Hepatocyte (in vitro differentiated cells): ENCODE results near the gene RHCG. TPM values are rescaled to one million over a fixed set of nuclear protein-coding genes. Genes with fewer than 3 reads are reported as not detected.

ENCODE experiments used
- DNase-seq: peaks from one replicate; pipeline ENCODE4 v3.0.0-alpha.2; 2016; ENCODE audit warnings: low spot score
- H2AFZ ChIP-seq: fragments of 200-600 bp; sonication (generic); 2 replicates; pipeline ENCODE4 v1.6.0; 2016; ENCODE audit warnings: antibody characterized with exemption, mild to moderate bottlenecking
- H3K27ac ChIP-seq: fragments of 200-600 bp; sonication (generic); 2 replicates; pipeline ENCODE4 v1.5.1; 2016; ENCODE audit warnings: mild to moderate bottlenecking
- H3K27me3 ChIP-seq: fragments of 200-600 bp; sonication (generic); 2 replicates; pipeline ENCODE4 v1.6.1; 2016
- H3K36me3 ChIP-seq: fragments of 200-600 bp; sonication (generic); replicated peaks from 2 replicates; pipeline ENCODE4 v1.5.1; 2016; ENCODE audit warnings: low read depth; ENCODE audit not compliant: insufficient read depth
- H3K4me1 ChIP-seq: fragments of 200-600 bp; sonication (generic); 2 replicates; pipeline ENCODE4 v1.5.1; 2016; ENCODE audit warnings: mild to moderate bottlenecking, moderate library complexity; ENCODE audit not compliant: insufficient read depth
- H3K4me2 ChIP-seq: fragments of 200-600 bp; sonication (generic); 2 replicates; pipeline ENCODE4 v1.6.0; 2016
- H3K4me3 ChIP-seq: fragments of 200-600 bp; sonication (generic); 2 replicates; pipeline ENCODE4 v1.5.1; 2016; ENCODE audit warnings: mild to moderate bottlenecking
- H3K79me2 ChIP-seq: fragments of 200-600 bp; sonication (generic); 2 replicates; pipeline ENCODE4 v1.6.0; 2017; ENCODE audit warnings: mild to moderate bottlenecking
- H3K9me2 ChIP-seq: fragments of 200-600 bp; sonication (generic); replicated peaks from 2 replicates; pipeline ENCODE4 v1.6.0; 2017; ENCODE audit warnings: mild to moderate bottlenecking; ENCODE audit not compliant: insufficient read depth
- H3K9me3 ChIP-seq: fragments of 200-600 bp; sonication (generic); 2 replicates; pipeline ENCODE4 v1.5.1; 2016; ENCODE audit warnings: low read depth, mild to moderate bottlenecking
- H4K20me1 ChIP-seq: fragments of 200-600 bp; sonication (generic); 2 replicates; pipeline ENCODE4 v1.6.0; 2016; ENCODE audit warnings: mild to moderate bottlenecking; ENCODE audit not compliant: insufficient read depth, poor library complexity, severe bottlenecking
- EZH2 ChIP-seq: fragments of 200-600 bp; sonication (generic); IDR thresholded peaks from 2 replicates; pipeline ENCODE4 v1.6.1; 2016; ENCODE audit warnings: antibody characterized with exemption, mild to moderate bottlenecking, borderline replicate concordance
- EZH2phosphoT487 ChIP-seq: fragments of 200-600 bp; sonication (generic); IDR thresholded peaks from one replicate; pipeline ENCODE4 v1.6.1; 2018; ENCODE audit warnings: antibody characterized with exemption, mild to moderate bottlenecking, low read depth, moderate library complexity; ENCODE audit not compliant: unreplicated experiment, severe bottlenecking
- WGBS: methylation state at CpG from one replicate; pipeline ENCODE4 v1.1.6; 2016; ENCODE audit warnings: low lambda C conversion rate; ENCODE audit errors: missing lambda C conversion rate; 5-methylcytosine and 5-hydroxymethylcytosine counted together
- polyA plus RNA-seq: library from polyadenylated mRNA; unstranded; fragments of >200 nt; fragmentation: Nextera tagmentation; extraction: Ambion mirVana; gene quantifications from 2 replicates; pipeline ENCODE4 v1.2.1, GENCODE V29; 2016
- total RNA-seq: library from RNA; depleted of rRNA; stranded (reverse); fragments of >200 nt; gene quantifications from 2 replicates; pipeline ENCODE4 v1.2.3, GENCODE V29; 2014
- TF ChIP-seq, protein P1 (sequence below): fragments of 200-600 bp; sonication (generic); IDR thresholded peaks from 2 replicates; pipeline ENCODE4 v1.5.1; 2016; ENCODE audit warnings: antibody characterized with exemption, mild to moderate bottlenecking; ENCODE audit not compliant: poor library complexity

The RHCG gene
- total and polyA plus RNA-seq, 2 experiments from 2014 or later, result 1.1 to 1.7 TPM

DNA sequence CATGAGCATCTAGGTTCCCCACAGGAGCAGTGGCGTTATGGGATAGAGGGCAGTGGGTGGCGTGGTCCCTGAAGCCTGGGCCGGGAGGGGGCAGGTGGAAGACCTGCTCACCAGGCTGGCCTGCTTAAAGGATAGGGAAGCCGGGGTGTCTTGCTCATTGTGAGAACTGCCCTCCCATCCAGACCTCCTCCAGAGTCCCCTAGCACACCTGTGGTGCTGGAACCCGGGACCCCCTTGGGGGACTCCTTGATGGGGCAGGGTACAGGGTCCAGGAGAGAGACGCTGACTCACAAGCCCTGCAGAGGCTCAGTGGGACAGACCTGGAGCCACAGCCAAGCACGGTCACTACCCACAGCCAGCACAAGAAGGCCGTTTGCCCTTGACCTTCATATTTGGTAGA is 2.8 kb upstream of the RHCG start:
- H3K9me2 ChIP-seq, result no peaks in the 10 kb centered on the region
- no peaks in the 10 kb centered on the region for H3K79me2 ChIP-seq
- no peak overlapping the region for H2AFZ ChIP-seq
- no peak overlapping the region for H3K27ac ChIP-seq
- H4K20me1 ChIP-seq, result no peaks in the 10 kb centered on the region
- DNase-seq, result no peak
- no peaks in the 10 kb centered on the region for H3K36me3 ChIP-seq
- no peak overlapping the region for H3K4me2 ChIP-seq
- no peaks in the 10 kb centered on the region for H3K9me3 ChIP-seq
- peaks cover 7% of the 10 kb centered on the region for H3K4me1 ChIP-seq
- WGBS, result 83% methylated on average over 8 of the region's 8 CpGs
- peaks cover 26% of the 10 kb centered on the region for H3K27me3 ChIP-seq
- no peak overlapping the region for H3K4me3 ChIP-seq
- TF ChIP-seq, protein P1, sequence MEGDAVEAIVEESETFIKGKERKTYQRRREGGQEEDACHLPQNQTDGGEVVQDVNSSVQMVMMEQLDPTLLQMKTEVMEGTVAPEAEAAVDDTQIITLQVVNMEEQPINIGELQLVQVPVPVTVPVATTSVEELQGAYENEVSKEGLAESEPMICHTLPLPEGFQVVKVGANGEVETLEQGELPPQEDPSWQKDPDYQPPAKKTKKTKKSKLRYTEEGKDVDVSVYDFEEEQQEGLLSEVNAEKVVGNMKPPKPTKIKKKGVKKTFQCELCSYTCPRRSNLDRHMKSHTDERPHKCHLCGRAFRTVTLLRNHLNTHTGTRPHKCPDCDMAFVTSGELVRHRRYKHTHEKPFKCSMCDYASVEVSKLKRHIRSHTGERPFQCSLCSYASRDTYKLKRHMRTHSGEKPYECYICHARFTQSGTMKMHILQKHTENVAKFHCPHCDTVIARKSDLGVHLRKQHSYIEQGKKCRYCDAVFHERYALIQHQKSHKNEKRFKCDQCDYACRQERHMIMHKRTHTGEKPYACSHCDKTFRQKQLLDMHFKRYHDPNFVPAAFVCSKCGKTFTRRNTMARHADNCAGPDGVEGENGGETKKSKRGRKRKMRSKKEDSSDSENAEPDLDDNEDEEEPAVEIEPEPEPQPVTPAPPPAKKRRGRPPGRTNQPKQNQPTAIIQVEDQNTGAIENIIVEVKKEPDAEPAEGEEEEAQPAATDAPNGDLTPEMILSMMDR, result no peak
- no peak for TF ChIP-seq EZH2
- no peak for TF ChIP-seq EZH2phosphoT487

DNA sequence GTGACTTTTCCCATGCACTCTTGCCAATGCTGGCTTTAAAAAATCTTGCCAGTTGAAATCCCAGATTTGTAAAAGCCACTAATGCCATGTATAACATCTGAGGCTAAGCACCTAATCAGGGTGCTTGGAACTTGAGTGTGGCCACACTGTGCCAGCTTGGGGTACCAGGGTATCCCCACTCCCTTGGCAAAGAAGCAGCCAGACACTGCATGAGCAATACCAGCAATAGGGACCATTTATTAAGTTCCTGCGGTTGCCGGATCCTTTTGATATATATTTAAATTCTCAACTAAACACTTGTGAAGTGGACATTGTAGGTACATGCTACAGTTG is 2.2 kb upstream of the RHCG start:
- Histone ChIP-seq H3K79me2 (no peaks in the 10 kb centered on the region), H3K27ac (peak overlapping the region; percentile 32), H3K9me2 (no peaks in the 10 kb centered on the region), H3K4me1 (peaks cover 7% of the 10 kb centered on the region), H3K4me3 (no peak overlapping the region), H3K4me2 (no peak overlapping the region), H3K27me3 (peaks cover 27% of the 10 kb centered on the region), H3K9me3 (no peaks in the 10 kb centered on the region), H4K20me1 (no peaks in the 10 kb centered on the region), H3K36me3 (no peaks in the 10 kb centered on the region), H2AFZ (no peak overlapping the region)
- 86% methylated on average over 2 of the region's 2 CpGs for WGBS
- no peak for TF ChIP-seq EZH2phosphoT487
- TF ChIP-seq EZH2, result no peak
- TF ChIP-seq, protein P1, result no peak
- no peak for DNase-seq

DNA sequence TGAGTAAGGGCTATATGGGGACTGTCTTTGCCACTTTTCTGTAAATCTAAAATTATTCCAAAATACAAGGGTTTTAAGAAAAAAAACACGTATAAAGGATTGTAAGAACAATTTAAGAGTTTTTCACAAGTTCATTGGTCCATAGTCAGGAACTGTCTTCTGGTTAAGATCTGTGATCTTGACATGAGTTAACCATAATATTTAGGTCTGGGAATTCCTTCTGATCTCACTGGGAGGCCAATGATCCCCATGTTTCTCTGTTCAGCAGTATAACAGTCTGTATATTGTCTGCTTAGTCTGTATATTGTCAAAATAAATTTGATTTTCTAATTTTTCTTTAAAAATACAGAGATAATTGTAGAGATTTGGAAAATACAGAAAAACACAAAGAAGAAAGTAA is 848 bp upstream of the RHCG start:
- Histone ChIP-seq H2AFZ (no peak overlapping the region), H3K36me3 (no peaks in the 10 kb centered on the region), H3K4me3 (no peak overlapping the region), H3K4me2 (no peak overlapping the region), H4K20me1 (no peaks in the 10 kb centered on the region), H3K4me1 (peaks cover 7% of the 10 kb centered on the region), H3K9me2 (no peaks in the 10 kb centered on the region), H3K27ac (peak overlapping the region; percentile 26), H3K9me3 (no peaks in the 10 kb centered on the region), H3K27me3 (peaks cover 27% of the 10 kb centered on the region), H3K79me2 (no peaks in the 10 kb centered on the region)
- TF ChIP-seq EZH2 (no peak), EZH2phosphoT487 (no peak)
- TF ChIP-seq, protein P1, result no peak
- 77% methylated on average over 1 of the region's 1 CpG for WGBS
- no peak for DNase-seq

DNA sequence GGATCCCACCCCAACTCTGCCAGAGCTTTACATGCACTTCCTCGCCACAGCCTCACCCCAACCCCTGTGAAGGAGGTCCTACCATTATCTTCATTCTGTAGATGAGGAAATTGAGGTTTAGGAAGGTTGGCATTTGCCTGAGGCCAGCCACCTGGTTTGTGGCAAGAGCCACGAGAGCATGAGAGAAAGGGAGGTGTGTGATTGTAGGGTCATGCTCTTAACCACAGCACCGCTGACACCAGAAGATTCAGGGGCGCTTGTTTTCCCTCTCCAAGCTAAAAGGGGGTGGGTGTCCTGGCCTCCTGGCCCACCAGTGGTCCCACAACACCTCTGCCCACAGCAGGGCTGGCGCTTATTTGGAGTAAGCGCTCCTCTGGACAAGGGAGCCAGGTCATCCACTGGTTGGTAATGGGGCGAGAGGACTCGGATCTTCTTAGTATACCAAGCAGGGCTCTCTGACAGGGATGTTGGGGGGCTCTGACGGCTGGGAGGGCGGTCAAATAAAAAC is 691 bp downstream of the RHCG start:
- no peak for DNase-seq
- Histone ChIP-seq H3K27ac (no peak overlapping the region), H3K9me2 (no peaks in the 10 kb centered on the region), H3K4me1 (peaks cover 7% of the 10 kb centered on the region), H3K36me3 (no peaks in the 10 kb centered on the region), H3K9me3 (no peaks in the 10 kb centered on the region), H3K27me3 (peaks cover 27% of the 10 kb centered on the region), H3K4me3 (no peak overlapping the region), H2AFZ (peak overlapping the region; percentile 81), H3K4me2 (peak overlapping the region; percentile 96), H4K20me1 (no peaks in the 10 kb centered on the region), H3K79me2 (no peaks in the 10 kb centered on the region)
- no peak for TF ChIP-seq EZH2
- no peak for TF ChIP-seq EZH2phosphoT487
- 88% methylated on average over 10 of the region's 10 CpGs for WGBS
